Measurements from ENCODE around the gene ZNF658. TPM values are rescaled to one million over a fixed set of nuclear protein-coding genes. Genes with fewer than 3 reads are reported as not detected.
"Not testable (repeated sequence)": the region's sequence is repeated elsewhere in the genome, so short reads cannot be mapped to it uniquely, and the experiment has no call there.

Gene ZNF658
- polyA plus RNA-seq: 4.4 TPM
- long read RNA-seq, donor 1: 0 reads
- long read RNA-seq, donor 2: 0 reads
- long read RNA-seq, donor 3: 0 reads
- long read RNA-seq, donor 4, full-length matches to known transcripts: 1 of 1 reads
- long read RNA-seq, donor 4, partial matches to known transcripts: 0 of 1 reads
- long read RNA-seq, donor 4, other reads (novel, unspliced or antisense): 0 of 1 reads
- long read RNA-seq, donor 5, full-length matches to known transcripts: 1 of 1 reads
- long read RNA-seq, donor 5, partial matches to known transcripts: 0 of 1 reads
- long read RNA-seq, donor 5, other reads (novel, unspliced or antisense): 0 of 1 reads
- long read RNA-seq, donor 6: 0 reads
- long read RNA-seq, donor 7: 0 reads
- long read RNA-seq, donor 8: 0 reads
- long read RNA-seq, donor 9, full-length matches to known transcripts: 2 of 2 reads
- long read RNA-seq, donor 9, partial matches to known transcripts: 0 of 2 reads
- long read RNA-seq, donor 9, other reads (novel, unspliced or antisense): 0 of 2 reads
- long read RNA-seq, donor 10, full-length matches to known transcripts: 4 of 4 reads
- long read RNA-seq, donor 10, partial matches to known transcripts: 0 of 4 reads
- long read RNA-seq, donor 10, other reads (novel, unspliced or antisense): 0 of 4 reads
- long read RNA-seq, donor 11, full-length matches to known transcripts: 1 of 1 reads
- long read RNA-seq, donor 11, partial matches to known transcripts: 0 of 1 reads
- long read RNA-seq, donor 11, other reads (novel, unspliced or antisense): 0 of 1 reads

DNA sequence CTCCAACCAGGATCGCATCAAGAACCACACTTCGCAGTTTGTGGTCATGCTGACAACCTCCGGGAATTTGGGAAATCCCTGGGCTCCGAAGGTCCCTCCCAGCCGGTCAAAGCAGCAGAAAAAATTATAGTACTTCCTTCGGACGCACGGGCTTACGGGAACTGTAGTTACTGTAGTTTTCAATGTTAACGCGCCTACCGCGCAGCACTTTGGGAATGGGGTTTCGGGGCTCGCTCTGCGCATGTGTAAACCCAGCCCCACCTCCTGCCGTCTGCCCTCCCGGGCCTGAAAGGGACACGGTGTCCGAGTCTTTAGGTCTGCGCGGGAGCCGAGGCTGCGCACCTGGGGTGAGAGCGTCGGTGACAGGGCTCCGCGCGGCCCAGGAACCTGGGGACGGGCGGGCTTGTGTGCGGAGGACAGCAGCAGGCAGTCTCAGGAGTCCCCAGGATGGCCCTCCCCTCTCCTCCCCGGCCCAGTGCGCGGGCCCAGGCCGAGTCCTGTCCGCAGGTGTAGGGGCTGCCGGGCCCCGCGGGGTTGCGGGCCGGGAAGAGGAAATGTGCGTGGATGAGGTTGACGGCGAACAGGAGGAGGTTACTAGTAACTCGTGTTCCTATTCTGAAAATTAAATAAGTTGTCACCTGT, at the start of gene ZNF658:
TSS of gene ZNF658 (plus strand) at position 236 of the 642 bp plus-strand sequence. CDS start 2,837 bp downstream, outside the sequence.
- not testable (repeated sequence) for H3K4me1 ChIP-seq (ENCODE audit: control insufficient read depth, insufficient read depth, low read length); H3K36me3 ChIP-seq (ENCODE audit: control insufficient read depth, insufficient read depth, low read length); H3K27ac ChIP-seq (ENCODE audit: low read length); H3K9me3 ChIP-seq (ENCODE audit: control insufficient read depth, low read depth, low read length); H3K27me3 ChIP-seq (ENCODE audit: control insufficient read depth, insufficient read depth, low read length)
- peak within 1 kb of the TSS; percentile 53 for H3K4me3 ChIP-seq (ENCODE audit: low read length)
- peak; percentile 76 to 83 for DNase-seq
- WGBS (ENCODE audit: insufficient coverage, low lambda C conversion rate): no CpG with 5 or more reads among the region's 46 CpGs

DNA sequence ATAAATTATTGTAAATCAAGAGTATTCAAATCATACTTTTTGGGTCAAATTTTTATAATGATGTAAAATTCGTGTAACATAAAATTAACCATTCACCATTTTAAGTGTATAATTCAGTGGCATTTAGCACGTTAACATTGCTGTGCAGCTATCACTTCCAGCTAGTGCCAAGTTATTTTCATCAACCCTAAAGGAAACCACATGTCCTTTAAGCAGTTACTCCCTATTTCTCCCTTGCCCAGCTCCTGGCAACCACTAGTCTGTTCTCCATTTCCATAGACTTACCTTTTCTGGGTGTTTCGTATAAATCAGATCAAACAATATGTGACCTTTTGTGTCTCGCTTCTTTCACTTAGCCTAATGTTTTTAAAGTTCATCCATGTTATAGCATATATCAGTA, 38.8 kb upstream of the ZNF658 start:
- no CpG with 5 or more reads among the region's 4 CpGs for WGBS (ENCODE audit: insufficient coverage, low lambda C conversion rate)

DNA sequence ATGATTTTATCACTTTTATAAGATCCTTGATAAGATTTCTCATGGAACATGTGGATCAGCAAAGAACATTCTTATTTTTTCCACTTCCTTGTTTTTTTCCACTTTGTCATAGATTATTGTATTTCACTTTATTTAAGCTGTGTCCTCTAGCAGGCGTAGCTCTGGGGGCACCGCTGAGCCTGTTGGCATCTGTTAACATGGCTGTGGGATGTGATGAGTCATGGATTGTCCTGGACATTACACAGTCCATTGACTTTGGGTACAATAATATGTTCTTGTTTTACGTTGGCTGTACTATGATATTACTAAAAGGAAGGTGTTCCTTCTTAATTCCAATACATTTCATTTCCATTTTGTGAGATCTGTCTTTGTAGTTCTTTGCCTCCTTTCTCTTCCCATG, 31.9 kb upstream of the ZNF658 start:
- no CpG with 5 or more reads among the region's 3 CpGs for WGBS (ENCODE audit: insufficient coverage, low lambda C conversion rate)
- H3K9me3 ChIP-seq (ENCODE audit: control insufficient read depth, low read depth, low read length); H3K4me1 ChIP-seq (ENCODE audit: control insufficient read depth, insufficient read depth, low read length); H3K27me3 ChIP-seq (ENCODE audit: control insufficient read depth, insufficient read depth, low read length); DNase-seq; H3K4me3 ChIP-seq (ENCODE audit: low read length); H3K36me3 ChIP-seq (ENCODE audit: control insufficient read depth, insufficient read depth, low read length); H3K27ac ChIP-seq (ENCODE audit: low read length): not testable (repeated sequence)

More for the DNA sequence above, 38.8 kb upstream of the ZNF658 start:
- H3K27me3 ChIP-seq (ENCODE audit: control insufficient read depth, insufficient read depth, low read length); H3K4me3 ChIP-seq (ENCODE audit: low read length); DNase-seq; H3K4me1 ChIP-seq (ENCODE audit: control insufficient read depth, insufficient read depth, low read length); H3K27ac ChIP-seq (ENCODE audit: low read length); H3K9me3 ChIP-seq (ENCODE audit: control insufficient read depth, low read depth, low read length); H3K36me3 ChIP-seq (ENCODE audit: control insufficient read depth, insufficient read depth, low read length): not testable (repeated sequence)

DNA sequence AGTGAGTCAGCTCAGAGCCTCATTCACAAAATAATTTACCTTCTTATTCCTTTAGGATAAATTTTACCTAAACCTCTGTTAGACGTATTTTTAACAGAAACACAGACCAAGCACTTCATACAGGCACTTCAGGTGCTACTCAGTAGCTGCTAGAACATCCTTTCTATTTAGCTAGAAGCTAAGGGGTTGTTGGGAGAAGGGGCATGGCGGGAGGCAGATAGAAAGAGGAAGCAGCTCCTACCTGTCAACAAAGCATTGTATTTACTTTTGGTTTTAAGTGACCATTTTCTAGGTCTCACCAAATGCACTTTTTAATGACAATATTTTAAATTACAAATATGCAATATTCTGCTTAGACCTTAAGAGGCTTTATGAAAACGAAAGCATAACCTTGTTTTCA, 19.9 kb upstream of the ZNF658 start:
- not testable (repeated sequence) for H3K27ac ChIP-seq (ENCODE audit: low read length); DNase-seq; H3K4me3 ChIP-seq (ENCODE audit: low read length); H3K9me3 ChIP-seq (ENCODE audit: control insufficient read depth, low read depth, low read length); H3K36me3 ChIP-seq (ENCODE audit: control insufficient read depth, insufficient read depth, low read length); H3K4me1 ChIP-seq (ENCODE audit: control insufficient read depth, insufficient read depth, low read length); H3K27me3 ChIP-seq (ENCODE audit: control insufficient read depth, insufficient read depth, low read length)
- no CpG with 5 or more reads among the region's 3 CpGs for WGBS (ENCODE audit: insufficient coverage, low lambda C conversion rate)

DNA sequence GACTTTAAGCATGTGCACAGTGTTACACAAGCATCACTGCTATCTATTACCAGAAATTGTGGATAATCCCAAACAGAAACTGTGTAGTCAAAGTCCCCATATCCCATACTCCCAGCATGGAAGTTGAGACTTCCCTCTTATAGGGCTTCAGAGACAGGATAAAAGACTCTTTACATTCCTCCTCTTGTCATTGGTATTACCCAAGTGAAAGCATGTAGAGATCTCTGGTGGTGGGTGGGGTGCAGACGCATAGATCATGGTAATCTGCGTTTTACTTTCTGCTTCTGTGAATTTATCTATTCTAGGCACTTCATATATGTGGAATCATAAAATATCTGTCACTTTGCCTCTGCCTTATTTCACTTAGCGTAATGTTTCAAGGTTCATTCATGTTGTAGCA, 18.7 kb upstream of the ZNF658 start:
- not testable (repeated sequence) for H3K4me3 ChIP-seq (ENCODE audit: low read length); H3K9me3 ChIP-seq (ENCODE audit: control insufficient read depth, low read depth, low read length); H3K27me3 ChIP-seq (ENCODE audit: control insufficient read depth, insufficient read depth, low read length); DNase-seq; H3K27ac ChIP-seq (ENCODE audit: low read length); H3K36me3 ChIP-seq (ENCODE audit: control insufficient read depth, insufficient read depth, low read length); H3K4me1 ChIP-seq (ENCODE audit: control insufficient read depth, insufficient read depth, low read length)
- WGBS (ENCODE audit: insufficient coverage, low lambda C conversion rate): no CpG with 5 or more reads among the region's 3 CpGs

DNA sequence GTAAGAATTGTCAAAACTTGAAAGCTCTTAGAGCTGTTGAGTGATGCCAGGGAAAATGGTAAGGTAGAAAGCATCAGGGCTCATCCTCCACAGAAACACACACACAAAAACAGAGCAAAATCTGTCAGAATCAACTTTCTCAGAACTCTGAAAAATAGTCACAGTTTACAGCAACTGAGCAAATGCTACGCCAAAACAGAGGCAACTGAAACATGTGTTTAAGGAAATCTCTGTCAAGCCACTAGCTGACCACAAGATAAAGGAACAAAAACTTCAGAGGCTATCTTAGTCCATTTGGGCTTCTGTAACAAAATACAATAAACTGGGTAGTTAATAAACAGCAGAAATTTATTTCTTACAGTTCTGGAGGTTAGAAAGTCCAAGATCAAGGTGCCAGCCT, 10.2 kb upstream of the ZNF658 start:
- not testable (repeated sequence) for H3K4me1 ChIP-seq (ENCODE audit: control insufficient read depth, insufficient read depth, low read length); DNase-seq; H3K36me3 ChIP-seq (ENCODE audit: control insufficient read depth, insufficient read depth, low read length); H3K27ac ChIP-seq (ENCODE audit: low read length); H3K4me3 ChIP-seq (ENCODE audit: low read length); H3K27me3 ChIP-seq (ENCODE audit: control insufficient read depth, insufficient read depth, low read length); H3K9me3 ChIP-seq (ENCODE audit: control insufficient read depth, low read depth, low read length)
- WGBS (ENCODE audit: insufficient coverage, low lambda C conversion rate): no CpG with 5 or more reads among the region's 1 CpG

DNA sequence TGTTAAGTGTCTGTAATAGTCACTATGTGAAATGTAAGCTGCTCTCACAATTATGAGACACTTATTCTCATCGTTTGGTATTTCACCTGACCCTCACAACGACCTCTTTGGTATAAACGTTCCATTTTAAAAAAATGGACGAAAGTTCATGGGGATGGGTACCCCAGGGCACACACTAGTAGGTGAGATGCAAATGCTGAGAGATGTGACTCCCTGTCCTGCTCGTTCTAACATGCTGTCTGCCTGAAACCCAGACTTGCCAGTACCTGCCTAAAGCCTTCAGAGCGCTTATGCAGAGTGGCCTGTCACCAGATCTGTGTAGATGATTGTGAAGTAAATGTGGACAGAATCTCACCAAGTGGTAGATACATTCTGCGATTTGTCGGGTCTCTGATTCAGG, 616 bp downstream of the ZNF658 start:
- no CpG with 5 or more reads among the region's 8 CpGs for WGBS (ENCODE audit: insufficient coverage, low lambda C conversion rate)
- H3K36me3 ChIP-seq (ENCODE audit: control insufficient read depth, insufficient read depth, low read length); H3K9me3 ChIP-seq (ENCODE audit: control insufficient read depth, low read depth, low read length); H3K27me3 ChIP-seq (ENCODE audit: control insufficient read depth, insufficient read depth, low read length); H3K4me1 ChIP-seq (ENCODE audit: control insufficient read depth, insufficient read depth, low read length); H3K27ac ChIP-seq (ENCODE audit: low read length): not testable (repeated sequence)
- peak in 1 of 2 donors; percentile 7 for DNase-seq
- peak overlapping the region; percentile 53 for H3K4me3 ChIP-seq (ENCODE audit: low read length)

DNA sequence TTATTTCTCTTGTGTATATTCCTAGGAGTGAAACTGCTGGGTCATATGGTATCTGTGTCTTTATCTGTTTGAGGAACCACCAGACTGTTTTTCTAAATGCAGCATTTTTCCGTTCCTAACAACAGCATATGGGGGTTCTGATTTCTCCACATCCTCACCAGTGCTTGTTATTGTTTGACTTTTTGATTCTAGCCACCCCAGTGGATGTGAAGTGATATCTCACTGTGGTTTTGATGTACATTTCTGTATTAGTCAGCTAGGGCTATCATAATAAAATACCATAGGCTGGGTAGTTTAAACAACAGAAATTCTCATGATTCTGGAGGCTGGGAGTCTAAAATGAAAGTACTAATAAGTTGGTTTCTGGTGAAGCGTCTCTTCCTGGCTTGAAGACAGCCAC, 9.0 kb downstream of the ZNF658 start:
- H3K27ac ChIP-seq (ENCODE audit: low read length); H3K4me1 ChIP-seq (ENCODE audit: control insufficient read depth, insufficient read depth, low read length); H3K27me3 ChIP-seq (ENCODE audit: control insufficient read depth, insufficient read depth, low read length); H3K9me3 ChIP-seq (ENCODE audit: control insufficient read depth, low read depth, low read length); H3K4me3 ChIP-seq (ENCODE audit: low read length); H3K36me3 ChIP-seq (ENCODE audit: control insufficient read depth, insufficient read depth, low read length); DNase-seq: not testable (repeated sequence)
- WGBS (ENCODE audit: insufficient coverage, low lambda C conversion rate): 100% methylated on average over 1 of the region's 2 CpGs

DNA sequence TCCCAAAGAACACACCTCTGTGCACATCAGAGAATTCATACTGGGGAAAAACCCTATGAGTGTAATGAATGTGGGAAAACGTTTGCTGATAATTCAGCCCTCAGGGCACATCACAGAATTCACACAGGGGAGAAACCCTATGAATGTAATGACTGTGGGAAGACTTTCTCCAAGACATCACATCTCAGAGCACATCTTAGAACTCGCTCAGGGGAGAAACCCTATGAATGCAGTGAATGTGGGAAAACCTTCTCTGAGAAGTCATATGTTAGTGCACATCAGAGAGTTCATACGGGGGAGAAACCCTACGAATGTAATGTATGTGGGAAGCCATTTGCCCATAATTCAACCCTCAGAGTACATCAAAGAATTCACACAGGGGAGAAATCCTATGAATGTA, 19.5 kb downstream of the ZNF658 start:
- no CpG with 5 or more reads among the region's 4 CpGs for WGBS (ENCODE audit: insufficient coverage, low lambda C conversion rate)

DNA sequence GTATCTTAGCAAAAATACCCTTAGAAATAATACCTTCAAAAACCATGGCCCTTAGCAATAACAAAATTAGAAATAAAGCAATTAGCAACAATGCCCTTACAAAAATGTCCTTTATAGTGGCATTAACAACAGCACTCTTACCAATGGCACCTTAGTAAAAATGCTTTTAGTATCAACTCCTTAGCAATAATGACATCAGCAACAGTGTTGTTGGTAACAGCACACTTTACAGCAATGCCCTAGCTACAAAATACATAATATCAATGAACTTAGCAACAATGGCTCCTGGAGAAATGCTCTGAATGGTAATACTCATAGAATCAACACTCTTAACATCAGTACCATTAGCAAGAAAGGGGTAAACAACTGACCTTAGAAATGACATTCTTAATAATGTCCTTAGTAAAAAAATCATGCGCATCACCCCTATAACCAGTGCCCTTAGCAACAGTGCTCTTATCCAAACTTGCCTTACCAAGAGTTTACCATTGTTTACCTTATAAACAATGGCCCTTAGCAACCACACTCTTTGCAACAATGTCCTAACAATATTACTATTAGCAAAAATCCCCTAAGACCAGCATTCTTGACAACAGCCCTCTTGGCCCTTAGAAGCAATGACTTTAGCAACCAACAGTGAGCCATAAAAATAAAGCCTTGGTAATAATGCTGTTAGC, 35.8 kb downstream of the ZNF658 start:
- H3K36me3 ChIP-seq (ENCODE audit: control insufficient read depth, insufficient read depth, low read length); H3K4me3 ChIP-seq (ENCODE audit: low read length); H3K27me3 ChIP-seq (ENCODE audit: control insufficient read depth, insufficient read depth, low read length); H3K4me1 ChIP-seq (ENCODE audit: control insufficient read depth, insufficient read depth, low read length); H3K9me3 ChIP-seq (ENCODE audit: control insufficient read depth, low read depth, low read length); DNase-seq; H3K27ac ChIP-seq (ENCODE audit: low read length): not testable (repeated sequence)
- WGBS (ENCODE audit: insufficient coverage, low lambda C conversion rate): no CpG with 5 or more reads among the region's 1 CpG

More for the DNA sequence above, 19.5 kb downstream of the ZNF658 start:
- H3K27me3 ChIP-seq (ENCODE audit: control insufficient read depth, insufficient read depth, low read length); H3K4me1 ChIP-seq (ENCODE audit: control insufficient read depth, insufficient read depth, low read length); H3K27ac ChIP-seq (ENCODE audit: low read length); DNase-seq; H3K36me3 ChIP-seq (ENCODE audit: control insufficient read depth, insufficient read depth, low read length); H3K9me3 ChIP-seq (ENCODE audit: control insufficient read depth, low read depth, low read length); H3K4me3 ChIP-seq (ENCODE audit: low read length): not testable (repeated sequence)
